ENCODE measurements around the gene ANTXRL.
"Not testable (repeated sequence)": the region's sequence is repeated elsewhere in the genome, so short reads cannot be mapped to it uniquely, and the experiment has no call there.

DNA sequence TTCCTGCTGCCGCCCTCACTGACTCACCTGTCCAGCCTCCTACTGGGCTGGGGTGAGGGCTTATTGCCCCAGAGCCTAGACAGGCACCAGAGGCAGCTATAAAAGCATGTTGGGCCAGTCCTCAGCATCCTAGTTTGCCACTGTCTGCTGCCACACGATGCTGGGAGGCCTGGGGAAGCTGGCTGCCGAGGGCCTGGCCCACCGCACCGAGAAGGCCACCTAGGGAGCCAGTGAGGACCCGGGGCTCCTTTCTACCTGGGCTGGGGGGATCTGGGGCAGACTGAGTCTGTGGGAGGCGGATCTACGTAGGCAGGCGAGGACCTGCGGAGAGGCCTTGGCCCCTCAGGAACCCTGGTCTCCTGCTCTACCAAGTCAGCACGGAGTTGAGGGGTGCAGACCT lies 82.2 kb downstream of the ANTXRL start:
- not testable (repeated sequence) for TF ChIP-seq HOXA7 (CRISPR knock-in tag; IDR thresholded peaks at IDR 0.05); RFX5 (IDR thresholded peaks at IDR 0.05); KDM1A (IDR thresholded peaks at IDR 0.05; ENCODE audit: low read depth); CEBPB (IDR thresholded peaks at IDR 0.05)
- TF ChIP-seq, protein P1, sequence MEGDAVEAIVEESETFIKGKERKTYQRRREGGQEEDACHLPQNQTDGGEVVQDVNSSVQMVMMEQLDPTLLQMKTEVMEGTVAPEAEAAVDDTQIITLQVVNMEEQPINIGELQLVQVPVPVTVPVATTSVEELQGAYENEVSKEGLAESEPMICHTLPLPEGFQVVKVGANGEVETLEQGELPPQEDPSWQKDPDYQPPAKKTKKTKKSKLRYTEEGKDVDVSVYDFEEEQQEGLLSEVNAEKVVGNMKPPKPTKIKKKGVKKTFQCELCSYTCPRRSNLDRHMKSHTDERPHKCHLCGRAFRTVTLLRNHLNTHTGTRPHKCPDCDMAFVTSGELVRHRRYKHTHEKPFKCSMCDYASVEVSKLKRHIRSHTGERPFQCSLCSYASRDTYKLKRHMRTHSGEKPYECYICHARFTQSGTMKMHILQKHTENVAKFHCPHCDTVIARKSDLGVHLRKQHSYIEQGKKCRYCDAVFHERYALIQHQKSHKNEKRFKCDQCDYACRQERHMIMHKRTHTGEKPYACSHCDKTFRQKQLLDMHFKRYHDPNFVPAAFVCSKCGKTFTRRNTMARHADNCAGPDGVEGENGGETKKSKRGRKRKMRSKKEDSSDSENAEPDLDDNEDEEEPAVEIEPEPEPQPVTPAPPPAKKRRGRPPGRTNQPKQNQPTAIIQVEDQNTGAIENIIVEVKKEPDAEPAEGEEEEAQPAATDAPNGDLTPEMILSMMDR (IDR thresholded peaks at IDR 0.05), result not testable (repeated sequence)
- TF ChIP-seq, protein P2, sequence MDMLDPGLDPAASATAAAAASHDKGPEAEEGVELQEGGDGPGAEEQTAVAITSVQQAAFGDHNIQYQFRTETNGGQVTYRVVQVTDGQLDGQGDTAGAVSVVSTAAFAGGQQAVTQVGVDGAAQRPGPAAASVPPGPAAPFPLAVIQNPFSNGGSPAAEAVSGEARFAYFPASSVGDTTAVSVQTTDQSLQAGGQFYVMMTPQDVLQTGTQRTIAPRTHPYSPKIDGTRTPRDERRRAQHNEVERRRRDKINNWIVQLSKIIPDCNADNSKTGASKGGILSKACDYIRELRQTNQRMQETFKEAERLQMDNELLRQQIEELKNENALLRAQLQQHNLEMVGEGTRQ (IDR thresholded peaks at IDR 0.05), result not testable (repeated sequence)
- TF ChIP-seq, protein P3, sequence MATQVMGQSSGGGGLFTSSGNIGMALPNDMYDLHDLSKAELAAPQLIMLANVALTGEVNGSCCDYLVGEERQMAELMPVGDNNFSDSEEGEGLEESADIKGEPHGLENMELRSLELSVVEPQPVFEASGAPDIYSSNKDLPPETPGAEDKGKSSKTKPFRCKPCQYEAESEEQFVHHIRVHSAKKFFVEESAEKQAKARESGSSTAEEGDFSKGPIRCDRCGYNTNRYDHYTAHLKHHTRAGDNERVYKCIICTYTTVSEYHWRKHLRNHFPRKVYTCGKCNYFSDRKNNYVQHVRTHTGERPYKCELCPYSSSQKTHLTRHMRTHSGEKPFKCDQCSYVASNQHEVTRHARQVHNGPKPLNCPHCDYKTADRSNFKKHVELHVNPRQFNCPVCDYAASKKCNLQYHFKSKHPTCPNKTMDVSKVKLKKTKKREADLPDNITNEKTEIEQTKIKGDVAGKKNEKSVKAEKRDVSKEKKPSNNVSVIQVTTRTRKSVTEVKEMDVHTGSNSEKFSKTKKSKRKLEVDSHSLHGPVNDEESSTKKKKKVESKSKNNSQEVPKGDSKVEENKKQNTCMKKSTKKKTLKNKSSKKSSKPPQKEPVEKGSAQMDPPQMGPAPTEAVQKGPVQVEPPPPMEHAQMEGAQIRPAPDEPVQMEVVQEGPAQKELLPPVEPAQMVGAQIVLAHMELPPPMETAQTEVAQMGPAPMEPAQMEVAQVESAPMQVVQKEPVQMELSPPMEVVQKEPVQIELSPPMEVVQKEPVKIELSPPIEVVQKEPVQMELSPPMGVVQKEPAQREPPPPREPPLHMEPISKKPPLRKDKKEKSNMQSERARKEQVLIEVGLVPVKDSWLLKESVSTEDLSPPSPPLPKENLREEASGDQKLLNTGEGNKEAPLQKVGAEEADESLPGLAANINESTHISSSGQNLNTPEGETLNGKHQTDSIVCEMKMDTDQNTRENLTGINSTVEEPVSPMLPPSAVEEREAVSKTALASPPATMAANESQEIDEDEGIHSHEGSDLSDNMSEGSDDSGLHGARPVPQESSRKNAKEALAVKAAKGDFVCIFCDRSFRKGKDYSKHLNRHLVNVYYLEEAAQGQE (IDR thresholded peaks at IDR 0.05), result not testable (repeated sequence)
